HEK293 (cell line): Measurements from ENCODE around the gene GNGT1.

Experiments used
- BCL11A ChIP-seq: fragments of 450-650 bp; formaldehyde crosslinking; IDR thresholded peaks from 2 replicates; pipeline ENCODE4 v1.5.1; 2016; ENCODE audit warnings: low read depth, missing biosample characterization, missing genetic modification characterization
- GLIS2 ChIP-seq: fragments of 450-650 bp; formaldehyde crosslinking; IDR thresholded peaks from 2 replicates; pipeline ENCODE4 v1.5.1; 2016; ENCODE audit warnings: missing biosample characterization, missing genetic modification characterization
- HIC1 ChIP-seq: fragments of 450-650 bp; formaldehyde crosslinking; IDR thresholded peaks from 2 replicates; pipeline ENCODE4 v1.5.1; 2016; ENCODE audit warnings: missing biosample characterization, missing genetic modification characterization
- HOXC10 ChIP-seq: sonication (generic); formaldehyde crosslinking; IDR thresholded peaks from 2 replicates; pipeline ENCODE4 v1.8.1; 2023; ENCODE audit warnings: mild to moderate bottlenecking, missing genetic modification reagents
- KLF10 ChIP-seq: fragments of 450-650 bp; IDR thresholded peaks from 2 replicates; pipeline ENCODE4 v1.5.1; 2018; ENCODE audit warnings: missing biosample characterization, mild to moderate bottlenecking, missing genetic modification characterization
- KLF7 ChIP-seq: fragments of 450-650 bp; formaldehyde crosslinking; IDR thresholded peaks from 2 replicates; pipeline ENCODE4 v1.5.1; 2016; ENCODE audit warnings: missing biosample characterization, missing genetic modification characterization, borderline replicate concordance
- MYNN ChIP-seq: fragments of 450-650 bp; formaldehyde crosslinking; IDR thresholded peaks from 2 replicates; pipeline ENCODE4 v1.5.1; 2016; ENCODE audit warnings: missing biosample characterization, missing genetic modification characterization, borderline replicate concordance
- OSR2 ChIP-seq: fragments of 450-650 bp; formaldehyde crosslinking; IDR thresholded peaks from 2 replicates; pipeline ENCODE4 v1.5.1; 2016; ENCODE audit warnings: missing biosample characterization, missing genetic modification characterization
- OVOL3 ChIP-seq: fragments of 450-650 bp; formaldehyde crosslinking; IDR thresholded peaks from 2 replicates; pipeline ENCODE4 v1.5.1; 2016; ENCODE audit warnings: missing biosample characterization, missing genetic modification characterization
- SALL2 ChIP-seq: fragments of 450-650 bp; formaldehyde crosslinking; IDR thresholded peaks from 2 replicates; pipeline ENCODE4 v1.5.0; 2017; ENCODE audit warnings: missing biosample characterization, mild to moderate bottlenecking, missing genetic modification characterization, borderline replicate concordance
- SP3 ChIP-seq: fragments of 450-650 bp; formaldehyde crosslinking; IDR thresholded peaks from 2 replicates; pipeline ENCODE4 v1.5.1; 2016; ENCODE audit warnings: missing biosample characterization, missing genetic modification characterization
- ZFP41 ChIP-seq: fragments of 450-650 bp; formaldehyde crosslinking; IDR thresholded peaks from 2 replicates; pipeline ENCODE4 v1.5.1; 2016; ENCODE audit warnings: missing biosample characterization, missing genetic modification characterization, borderline replicate concordance
- ZNF10 ChIP-seq: fragments of 450-650 bp; formaldehyde crosslinking; IDR thresholded peaks from 2 replicates; pipeline ENCODE4 v1.5.1; 2017; ENCODE audit warnings: missing biosample characterization, missing genetic modification characterization
- ZNF121 ChIP-seq: fragments of 450-650 bp; formaldehyde crosslinking; IDR thresholded peaks from 2 replicates; pipeline ENCODE4 v1.5.1; 2016; ENCODE audit warnings: missing biosample characterization, missing genetic modification characterization
- ZNF19 ChIP-seq: fragments of 450-650 bp; formaldehyde crosslinking; IDR thresholded peaks from 2 replicates; pipeline ENCODE4; 2016; ENCODE audit warnings: missing biosample characterization, missing genetic modification characterization, low read depth
- ZNF292 ChIP-seq: fragments of 450-650 bp; formaldehyde crosslinking; IDR thresholded peaks from 2 replicates; pipeline ENCODE4 v1.5.1; 2016; ENCODE audit warnings: low read depth, missing biosample characterization, missing genetic modification characterization, borderline replicate concordance
- ZNF324 ChIP-seq: fragments of 450-650 bp; formaldehyde crosslinking; IDR thresholded peaks from 2 replicates; pipeline ENCODE4 v1.5.1; 2016; ENCODE audit warnings: missing biosample characterization, missing genetic modification characterization
- ZNF350 ChIP-seq: fragments of 450-650 bp; formaldehyde crosslinking; IDR thresholded peaks from 2 replicates; pipeline ENCODE4 v1.5.0; 2017; ENCODE audit warnings: missing biosample characterization, mild to moderate bottlenecking, missing genetic modification characterization
- ZNF366 ChIP-seq: fragments of 450-650 bp; formaldehyde crosslinking; conservative IDR thresholded peaks from 2 replicates; pipeline ENCODE4 v1.5.1; 2016; ENCODE audit warnings: missing biosample characterization, missing genetic modification characterization
- ZNF37A ChIP-seq: fragments of 450-650 bp; IDR thresholded peaks from 2 replicates; pipeline ENCODE4 v1.5.1; 2018; ENCODE audit warnings: missing biosample characterization, missing genetic modification characterization
- ZNF423 ChIP-seq: fragments of 450-650 bp; formaldehyde crosslinking; IDR thresholded peaks from 2 replicates; pipeline ENCODE4 v1.5.1; 2016; ENCODE audit warnings: missing biosample characterization, missing genetic modification characterization
- ZNF426 ChIP-seq: fragments of 450-650 bp; formaldehyde crosslinking; IDR thresholded peaks from 2 replicates; pipeline ENCODE4 v1.5.1; 2017; ENCODE audit warnings: missing biosample characterization, missing genetic modification characterization, mild to moderate bottlenecking, inconsistent platforms, moderate library complexity
- ZNF449 ChIP-seq: fragments of 450-650 bp; formaldehyde crosslinking; IDR thresholded peaks from 2 replicates; pipeline ENCODE4 v1.5.1; 2017; ENCODE audit warnings: missing biosample characterization, mild to moderate bottlenecking, missing genetic modification characterization, moderate library complexity
- ZNF473 ChIP-seq: fragments of 450-650 bp; formaldehyde crosslinking; IDR thresholded peaks from 2 replicates; pipeline ENCODE4 v1.5.1; 2017; ENCODE audit warnings: missing biosample characterization, missing genetic modification characterization
- ZNF510 ChIP-seq: fragments of 450-650 bp; formaldehyde crosslinking; IDR thresholded peaks from 2 replicates; pipeline ENCODE4 v1.5.1; 2018; ENCODE audit warnings: mild to moderate bottlenecking, missing genetic modification characterization, missing biosample characterization; ENCODE audit not compliant: insufficient replicate concordance
- ZNF513 ChIP-seq: fragments of 450-650 bp; IDR thresholded peaks from 2 replicates; pipeline ENCODE4 v1.5.1; 2018; ENCODE audit warnings: missing biosample characterization, missing genetic modification characterization
- ZNF514 ChIP-seq: fragments of 450-650 bp; formaldehyde crosslinking; IDR thresholded peaks from 2 replicates; pipeline ENCODE4 v1.5.1; 2016; ENCODE audit warnings: missing biosample characterization, missing genetic modification characterization
- ZNF544 ChIP-seq: fragments of 450-650 bp; formaldehyde crosslinking; IDR thresholded peaks from 2 replicates; pipeline ENCODE4 v1.5.0; 2017; ENCODE audit warnings: missing biosample characterization, missing genetic modification characterization
- ZNF571 ChIP-seq: fragments of 450-650 bp; formaldehyde crosslinking; IDR thresholded peaks from 2 replicates; pipeline ENCODE4 v1.5.0; 2017; ENCODE audit warnings: missing biosample characterization, missing genetic modification characterization
- ZNF596 ChIP-seq: fragments of 450-650 bp; IDR thresholded peaks from 2 replicates; pipeline ENCODE4 v1.5.0; 2018; ENCODE audit warnings: missing biosample characterization, mild to moderate bottlenecking, missing genetic modification characterization, moderate library complexity
- ZNF629 ChIP-seq: fragments of 450-650 bp; formaldehyde crosslinking; IDR thresholded peaks from 2 replicates; pipeline ENCODE4 v1.5.1; 2017; ENCODE audit warnings: missing biosample characterization, missing genetic modification characterization
- ZNF639 ChIP-seq: fragments of 450-650 bp; formaldehyde crosslinking; IDR thresholded peaks from 2 replicates; pipeline ENCODE4 v1.5.1; 2016; ENCODE audit warnings: missing biosample characterization, missing genetic modification characterization
- ZNF692 ChIP-seq: fragments of 450-650 bp; formaldehyde crosslinking; IDR thresholded peaks from 2 replicates; pipeline ENCODE4 v1.5.1; 2016; ENCODE audit warnings: missing biosample characterization, missing genetic modification characterization
- ZNF768 ChIP-seq: fragments of 450-650 bp; formaldehyde crosslinking; IDR thresholded peaks from 2 replicates; pipeline ENCODE4 v1.5.1; 2018; ENCODE audit warnings: missing biosample characterization, mild to moderate bottlenecking, missing genetic modification characterization
- ZNF776 ChIP-seq: fragments of 450-650 bp; formaldehyde crosslinking; IDR thresholded peaks from 2 replicates; pipeline ENCODE4 v1.5.0; 2017; ENCODE audit warnings: missing biosample characterization, missing genetic modification characterization, borderline replicate concordance

The GNGT1 gene

GRCh38 chr7:93890464-93891068 lies 15.8 kb upstream of the GNGT1 start, which contains the start of gene TFPI2 (continued):
- TF ChIP-seq ZNF639 (tag by site-specific recombination) (no peak), ZNF544 (no peak), ZNF350 (tag by site-specific recombination) (no peak), ZNF366 (no peak), ZNF37A (no peak), ZNF776 (tag by site-specific recombination) (no peak), ZNF596 (tag by site-specific recombination) (no peak), BCL11A (tag by site-specific recombination) (no peak), HIC1 (peak; percentile 55; the same call in 1 of the 2 replicates), SALL2 (no peak), ZNF324 (tag by site-specific recombination) (no peak), ZNF629 (tag by site-specific recombination) (0 out of 2 replicates have a peak, but pooled peaks have one; percentile 18), ZNF121 (tag by site-specific recombination) (no peak), OVOL3 (tag by site-specific recombination) (no peak), GLIS2 (tag by site-specific recombination) (peak; percentile 97), ZNF514 (tag by site-specific recombination) (no peak), ZNF768 (tag by site-specific recombination) (no peak), ZNF426 (tag by site-specific recombination) (no peak), ZNF10 (tag by site-specific recombination) (no peak), KLF7 (tag by site-specific recombination) (no peak), ZNF473 (tag by site-specific recombination) (no peak), ZNF513 (tag by site-specific recombination) (no peak), KLF10 (tag by site-specific recombination) (no peak), ZNF571 (tag by site-specific recombination) (no peak), HOXC10 (no peak), SP3 (tag by site-specific recombination) (peak; percentile 75), ZNF510 (no peak), OSR2 (tag by site-specific recombination) (no peak), ZNF292 (tag by site-specific recombination) (no peak), ZNF692 (tag by site-specific recombination) (peak; percentile 76), ZNF19 (tag by site-specific recombination) (no peak), ZNF449 (no peak), MYNN (no peak), ZFP41 (tag by site-specific recombination) (no peak), ZNF423 (no peak)
